ENCODE measurements around the gene DNAI2.

DNAI2 gene

GRCh38 chr17:74307984-74308773 lies 34.1 kb downstream of the DNAI2 start:
- no peak for DNase-seq

- DNase-seq, result no peak
Measured at GRCh38 chr17:74309902-74310301, 35.9 kb downstream of the DNAI2 start.

- no peak for DNase-seq
Measured at GRCh38 chr17:74314877-74315276, 40.8 kb downstream of the DNAI2 start.

- no peak for DNase-seq
Measured at GRCh38 chr17:74316220-74316619, 42.2 kb downstream of the DNAI2 start.

GRCh38 chr17:74317071-74317470 lies 43.0 kb downstream of the DNAI2 start:
- no peak for DNase-seq

- DNase-seq, result no peak
Measured at GRCh38 chr17:74318391-74318790, 44.4 kb downstream of the DNAI2 start.

- DNase-seq, result no peak
Measured at GRCh38 chr17:74324521-74324920, 50.5 kb downstream of the DNAI2 start.

GRCh38 chr17:74325376-74325742 lies 51.3 kb downstream of the DNAI2 start:
- no peak for DNase-seq

GRCh38 chr17:74325743-74326379 lies 51.8 kb downstream of the DNAI2 start, which contains the start of gene KIF19:
TSS of gene KIF19 (plus strand) at chr17:74326226. CDS start at chr17:74326350, 124 bp downstream.
- DNase-seq, result peak; percentile 20

GRCh38 chr17:74326506-74326905 lies 52.5 kb downstream of the DNAI2 start:
- DNase-seq, result no peak

GRCh38 chr17:74328487-74328886 lies 54.5 kb downstream of the DNAI2 start:
- DNase-seq, result no peak

GRCh38 chr17:74329378-74329777 lies 55.3 kb downstream of the DNAI2 start:
- DNase-seq, result no peak

GRCh38 chr17:74330446-74330845 lies 56.4 kb downstream of the DNAI2 start:
- no peak for DNase-seq

- peak; percentile 27 for DNase-seq
Measured at GRCh38 chr17:74332017-74332650, 58.1 kb downstream of the DNAI2 start.

GRCh38 chr17:74332763-74333283 lies 58.8 kb downstream of the DNAI2 start:
- DNase-seq, result peak; percentile 95

GRCh38 chr17:74334393-74335039 lies 60.5 kb downstream of the DNAI2 start:
- no peak for DNase-seq

GRCh38 chr17:74335529-74336062 lies 61.6 kb downstream of the DNAI2 start:
- DNase-seq, result no peak

GRCh38 chr17:74336307-74336706 lies 62.3 kb downstream of the DNAI2 start:
- no peak for DNase-seq

- DNase-seq, result peak; percentile 37
Measured at GRCh38 chr17:74337834-74338500, 63.9 kb downstream of the DNAI2 start.

GRCh38 chr17:74339537-74340195 lies 65.6 kb downstream of the DNAI2 start:
- DNase-seq, result peak; percentile 46

GRCh38 chr17:74340470-74341023 lies 66.5 kb downstream of the DNAI2 start:
- peak; percentile 34 for DNase-seq
